GM12801 (cell line): ENCODE measurements around the gene PBX4.

ENCODE experiments used
- TF ChIP-seq, protein P1 (sequence below): IDR thresholded peaks from one replicate; pipeline ENCODE4 v1.5.1; 2011; ENCODE audit warnings: control low read depth; ENCODE audit not compliant: insufficient read length; ENCODE audit errors: extremely low read depth

The PBX4 gene

DNA sequence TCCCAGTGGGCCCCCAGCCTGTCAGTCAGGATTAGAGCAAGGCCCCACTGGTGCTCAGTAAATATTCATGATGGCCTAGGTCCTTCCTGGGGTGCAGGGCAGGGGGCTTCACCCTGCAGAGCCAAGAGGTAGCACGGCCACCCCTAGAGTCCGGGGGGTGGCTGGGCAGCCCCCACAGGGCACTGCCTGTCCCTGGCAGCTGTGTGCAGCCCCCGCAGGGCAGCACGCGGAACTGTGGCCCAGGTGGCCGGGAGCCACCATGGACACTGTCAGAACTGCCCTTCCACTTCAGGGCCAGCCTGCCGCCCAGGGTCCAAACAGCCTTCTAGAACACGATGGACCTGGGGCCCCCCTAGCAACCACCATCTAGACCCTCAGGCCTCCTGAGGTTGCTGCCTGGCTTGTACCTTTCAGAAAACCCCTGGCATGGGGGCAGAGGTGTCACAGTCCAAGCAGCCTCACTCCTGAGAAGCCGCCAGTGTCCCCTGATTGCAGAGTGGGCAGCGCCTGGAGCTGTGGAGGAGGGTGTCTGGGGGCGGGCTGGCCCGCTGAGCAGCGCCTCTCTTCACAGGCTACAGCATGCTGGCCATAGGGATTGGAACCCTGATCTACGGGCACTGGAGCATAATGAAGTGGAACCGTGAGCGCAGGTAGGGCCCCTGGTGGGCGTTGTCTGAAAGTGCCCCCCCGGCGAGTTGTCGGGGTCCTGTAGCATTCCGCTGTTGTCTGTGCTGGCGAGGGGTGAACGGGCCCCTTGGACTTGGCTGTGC, 92.7 kb downstream of the PBX4 start:
- TF ChIP-seq, protein P1, sequence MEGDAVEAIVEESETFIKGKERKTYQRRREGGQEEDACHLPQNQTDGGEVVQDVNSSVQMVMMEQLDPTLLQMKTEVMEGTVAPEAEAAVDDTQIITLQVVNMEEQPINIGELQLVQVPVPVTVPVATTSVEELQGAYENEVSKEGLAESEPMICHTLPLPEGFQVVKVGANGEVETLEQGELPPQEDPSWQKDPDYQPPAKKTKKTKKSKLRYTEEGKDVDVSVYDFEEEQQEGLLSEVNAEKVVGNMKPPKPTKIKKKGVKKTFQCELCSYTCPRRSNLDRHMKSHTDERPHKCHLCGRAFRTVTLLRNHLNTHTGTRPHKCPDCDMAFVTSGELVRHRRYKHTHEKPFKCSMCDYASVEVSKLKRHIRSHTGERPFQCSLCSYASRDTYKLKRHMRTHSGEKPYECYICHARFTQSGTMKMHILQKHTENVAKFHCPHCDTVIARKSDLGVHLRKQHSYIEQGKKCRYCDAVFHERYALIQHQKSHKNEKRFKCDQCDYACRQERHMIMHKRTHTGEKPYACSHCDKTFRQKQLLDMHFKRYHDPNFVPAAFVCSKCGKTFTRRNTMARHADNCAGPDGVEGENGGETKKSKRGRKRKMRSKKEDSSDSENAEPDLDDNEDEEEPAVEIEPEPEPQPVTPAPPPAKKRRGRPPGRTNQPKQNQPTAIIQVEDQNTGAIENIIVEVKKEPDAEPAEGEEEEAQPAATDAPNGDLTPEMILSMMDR, result no peak

GRCh38 chr19:19524053-19524452, 94.4 kb downstream of the PBX4 start:
- TF ChIP-seq, protein P1, result no peak

DNA sequence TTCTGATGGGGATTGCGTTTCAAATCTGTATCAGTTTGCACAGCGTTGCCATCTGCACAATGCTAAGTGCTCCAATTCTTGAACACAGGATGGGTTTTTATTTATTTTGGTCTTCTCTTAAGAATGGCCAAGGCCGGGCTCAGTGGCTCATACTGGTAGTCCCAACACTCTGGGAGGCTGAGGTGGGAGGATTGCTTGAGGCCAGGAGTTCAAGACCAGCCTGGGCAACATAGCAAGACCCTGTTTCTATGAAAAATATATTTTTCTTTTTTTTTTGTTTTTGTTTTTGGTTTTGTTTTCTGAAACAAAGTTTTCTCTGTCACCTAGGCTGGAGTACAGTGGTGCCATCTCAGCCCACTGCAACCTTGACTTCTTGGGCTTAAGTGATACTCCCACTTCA, 95.3 kb downstream of the PBX4 start:
- TF ChIP-seq, protein P1, result no peak

DNA sequence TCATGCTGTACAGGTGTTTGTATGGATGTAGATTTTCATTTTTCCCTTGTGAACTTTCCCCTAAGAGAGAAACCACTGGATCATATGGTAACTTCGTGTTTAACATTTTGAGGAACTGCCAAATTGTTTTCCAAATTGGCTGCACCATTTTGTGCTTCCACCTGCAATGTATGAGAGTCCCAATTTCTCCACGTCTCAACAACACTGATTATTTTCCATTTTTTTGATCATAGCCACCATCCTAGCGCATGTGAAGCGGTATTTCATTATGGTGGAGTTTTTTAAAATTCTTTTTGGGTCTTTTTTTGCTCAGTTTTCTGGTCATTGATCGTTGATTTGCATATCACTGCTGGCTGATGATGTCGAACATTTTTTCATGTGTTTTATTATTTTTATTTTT, 97.5 kb downstream of the PBX4 start:
- TF ChIP-seq, protein P1, result no peak

- TF ChIP-seq, protein P1, result no peak
These were observed 101.3 kb downstream of the PBX4 start for GRCh38 chr19:19517235-19517619.

DNA sequence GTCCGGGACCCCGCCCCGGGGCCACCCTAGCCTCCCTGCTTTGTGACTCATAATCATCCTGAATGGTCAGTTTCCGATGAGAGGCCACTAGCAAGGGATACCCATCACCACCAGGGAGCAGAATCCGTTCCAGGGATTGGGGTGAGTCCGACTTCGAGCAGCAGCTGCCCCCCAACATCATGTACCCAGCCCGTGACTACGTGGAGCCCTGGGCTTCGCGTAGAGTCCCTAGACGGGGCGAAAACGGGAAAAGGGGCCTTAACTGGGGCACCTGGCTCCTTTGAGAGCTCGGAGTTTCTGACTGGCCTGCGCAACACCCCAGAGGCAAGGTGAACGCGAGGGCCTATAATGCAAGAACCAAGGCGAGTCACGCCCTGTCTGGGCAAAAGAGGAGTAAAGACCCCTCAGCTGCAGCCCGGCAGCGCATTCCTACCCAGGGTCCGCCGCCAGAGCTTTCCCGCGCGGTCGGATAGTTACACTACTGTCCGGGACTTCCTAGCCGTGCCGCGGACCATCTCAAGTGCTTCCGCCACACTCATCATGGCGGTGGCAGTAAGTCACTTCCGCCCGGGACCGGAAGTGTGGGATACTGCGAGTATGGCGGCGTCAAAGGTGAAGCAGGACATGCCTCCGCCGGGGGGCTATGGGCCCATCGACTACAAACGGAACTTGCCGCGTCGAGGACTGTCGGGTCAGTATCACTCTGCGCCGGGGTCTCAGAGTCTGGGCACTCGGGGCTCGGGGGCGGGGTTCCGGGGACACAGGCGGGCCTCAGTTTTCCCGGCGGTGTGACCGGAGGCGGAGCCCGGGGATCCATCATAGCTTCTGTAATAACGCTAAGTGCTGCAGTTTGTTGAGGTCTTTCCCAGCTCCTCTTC, 102.6 kb downstream of the PBX4 start, which contains the start of gene NDUFA13:
NDUFA13 (plus strand) TSS at position 584 of the 878 bp plus-strand sequence; CDS start at position 598, 14 bp downstream.
- TF ChIP-seq, protein P1, result no peak

DNA sequence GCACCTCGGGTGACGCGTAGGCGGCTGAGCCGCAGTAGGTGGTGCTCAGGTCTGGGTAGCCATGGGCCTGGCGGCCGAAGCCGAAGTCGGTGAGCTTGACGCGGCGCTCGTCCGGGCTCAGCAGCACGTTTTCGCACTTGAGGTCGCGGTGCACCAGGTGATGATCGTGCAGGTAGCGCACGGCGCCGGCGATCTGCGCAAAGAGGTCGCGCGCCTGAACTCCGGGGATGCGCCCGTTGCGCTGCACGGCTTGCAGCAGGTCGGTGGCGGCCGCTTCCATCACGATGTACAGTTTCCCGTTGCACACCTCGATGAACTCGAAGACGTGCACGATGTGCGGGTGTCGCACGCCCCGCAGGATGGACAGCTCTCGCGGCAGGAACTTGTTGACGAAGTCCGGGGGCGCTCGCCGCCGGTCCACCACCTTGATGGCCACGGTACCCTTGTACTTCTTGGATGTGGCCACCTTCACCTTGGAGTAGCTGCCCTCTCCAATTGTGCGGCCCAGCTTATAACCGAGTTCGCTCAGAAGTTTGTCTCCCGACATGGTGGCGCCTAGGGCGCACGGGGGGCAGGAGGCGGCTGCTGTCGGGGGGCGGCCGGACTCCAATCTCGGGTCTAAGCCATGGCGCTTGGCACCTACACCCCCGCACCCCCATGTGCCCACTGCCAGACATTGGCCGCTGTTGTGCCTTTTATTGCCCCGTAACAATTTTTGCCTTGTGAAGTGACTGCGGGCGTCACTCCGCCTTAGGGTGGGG, 103.4 kb downstream of the PBX4 start, which contains the start of gene TSSK6:
TSSK6 (minus strand) TSS at position 668 of the 761 bp plus-strand sequence; CDS start at position 547, 121 bp downstream.
- TF ChIP-seq, protein P1, result no peak
